Endodermal cell (in vitro differentiated cells): Measurements from ENCODE around the gene F13A1. TPM values are rescaled to one million over a fixed set of nuclear protein-coding genes. Genes with fewer than 3 reads are reported as not detected.

Source experiments
- DNase-seq: peaks from one replicate; pipeline ENCODE4 v3.0.0-alpha.2; 2017
- H3K27ac ChIP-seq: 2 replicates; pipeline ENCODE4 v1.5.1; 2013; ENCODE audit warnings: mild to moderate bottlenecking, low read depth, low read length, moderate library complexity
- H3K27me3 ChIP-seq: 2 replicates; pipeline ENCODE4 v1.6.1; 2013; ENCODE audit warnings: mild to moderate bottlenecking, low read length, moderate library complexity; ENCODE audit not compliant: insufficient read depth, control insufficient read depth, poor library complexity, severe bottlenecking
- H3K36me3 ChIP-seq: 2 replicates; pipeline ENCODE4 v1.7.0; 2013; ENCODE audit warnings: mild to moderate bottlenecking, low read length, moderate library complexity; ENCODE audit not compliant: control insufficient read depth, insufficient read depth
- H3K4me1 ChIP-seq: one replicate; pipeline ENCODE4 v1.7.0; 2013; ENCODE audit warnings: low read length; ENCODE audit not compliant: control insufficient read depth, insufficient read depth
- H3K4me3 ChIP-seq: 2 replicates; pipeline ENCODE4 v1.5.1; 2013; ENCODE audit warnings: mild to moderate bottlenecking, low read length, moderate library complexity
- H3K9ac ChIP-seq: 2 replicates; pipeline ENCODE4 v1.6.1; 2013; ENCODE audit warnings: mild to moderate bottlenecking, low read length, moderate library complexity; ENCODE audit not compliant: poor library complexity, severe bottlenecking; ENCODE audit errors: extremely low read depth
- H3K9me3 ChIP-seq: 2 replicates; pipeline ENCODE4 v1.6.1; 2013; ENCODE audit warnings: mild to moderate bottlenecking, low read length, moderate library complexity; ENCODE audit not compliant: control insufficient read depth
- H3K27ac Mint-ChIP-seq: 2 replicates; pipeline ENCODE4 v1.8.0; 2020; ENCODE audit warnings: mixed read lengths
- H3K27me3 Mint-ChIP-seq: 2 replicates; pipeline ENCODE4 v1.8.0; 2021; ENCODE audit warnings: mild to moderate bottlenecking, mixed read lengths; ENCODE audit not compliant: insufficient read depth
- H3K36me3 Mint-ChIP-seq: 2 replicates; pipeline ENCODE4 v1.8.0; 2020; ENCODE audit warnings: low read depth, mixed read lengths
- H3K4me1 Mint-ChIP-seq: 2 replicates; pipeline ENCODE4 v1.8.0; 2020; ENCODE audit warnings: mixed read lengths
- H3K4me3 Mint-ChIP-seq: 2 replicates; pipeline ENCODE4 v1.8.0; 2020; ENCODE audit warnings: mild to moderate bottlenecking, moderate library complexity, mixed read lengths
- H3K9me3 Mint-ChIP-seq: 2 replicates; pipeline ENCODE4 v1.8.0; 2020; ENCODE audit warnings: mild to moderate bottlenecking, mixed read lengths
- CTCF ChIP-seq: fragments of 200-600 bp; sonication (generic); conservative IDR thresholded peaks from 2 replicates; pipeline ENCODE4 v1.5.0; 2021; ENCODE audit warnings: antibody characterized with exemption, mild to moderate bottlenecking
- WGBS, 2 experiments: methylation state at CpG; one replicate each; pipeline versions ENCODE4 v1.1.5 to v1.1.7; 2013; ENCODE audit warnings: missing lambda C conversion rate in 2 of 2, mixed read lengths in 1 of 2; ENCODE audit not compliant: insufficient coverage in 1 of 2, insufficient read length in 1 of 2; 5-methylcytosine and 5-hydroxymethylcytosine counted together
- total RNA-seq, 2 donors: library from RNA; stranded (reverse); fragmentation: NEBNext Ultra II Directional in 1 of 2; extraction: Animal tissue kit (Norgen Biotek cat#: 25700) in 1 of 2; gene quantifications; 2 replicates in 1 of 2; 3 replicates in 1 of 2; pipeline ENCODE4 v1.2.1, GENCODE V29; 2021

The F13A1 gene
- total RNA-seq, 2 donors from 2014 or later, result 1.1 to 1.3 TPM

GRCh38 chr6:6346427-6347023 lies 26.1 kb upstream of the F13A1 start:
- no peaks in the 10 kb centered on the region for H3K36me3 ChIP-seq
- no peak overlapping the region for H3K27ac Mint-ChIP-seq
- no peaks in the 10 kb centered on the region for H3K27me3 ChIP-seq
- no peak for TF ChIP-seq CTCF
- 95 to 100% methylated on average over 1 to 3 of the region's 3 CpGs for WGBS, 2 experiments
- no peaks in the 10 kb centered on the region for H3K36me3 Mint-ChIP-seq
- H3K9ac ChIP-seq, result no peak overlapping the region
- H3K27ac ChIP-seq, result no peak overlapping the region
- H3K4me1 Mint-ChIP-seq, result no peaks in the 10 kb centered on the region
- no peaks in the 10 kb centered on the region for H3K9me3 Mint-ChIP-seq
- no peak overlapping the region for H3K4me3 Mint-ChIP-seq
- H3K4me1 ChIP-seq, result no peaks in the 10 kb centered on the region
- peaks cover 1% of the 10 kb centered on the region for H3K27me3 Mint-ChIP-seq
- H3K4me3 ChIP-seq, result no peak overlapping the region
- no peak for DNase-seq
- no peaks in the 10 kb centered on the region for H3K9me3 ChIP-seq

GRCh38 chr6:6333501-6333900 lies 13.0 kb upstream of the F13A1 start:
- H3K27ac ChIP-seq, result no peak overlapping the region
- no peaks in the 10 kb centered on the region for H3K27me3 ChIP-seq
- Mint-ChIP-seq H3K36me3 (no peaks in the 10 kb centered on the region), H3K27me3 (no peaks in the 10 kb centered on the region), H3K9me3 (no peaks in the 10 kb centered on the region), H3K27ac (no peak overlapping the region), H3K4me3 (no peak overlapping the region), H3K4me1 (no peaks in the 10 kb centered on the region)
- no peaks in the 10 kb centered on the region for H3K4me1 ChIP-seq
- TF ChIP-seq CTCF, result no peak
- no peak overlapping the region for H3K9ac ChIP-seq
- 80 to 96% methylated on average over 1 of the region's 1 CpG for WGBS, 2 experiments
- no peaks in the 10 kb centered on the region for H3K36me3 ChIP-seq
- H3K4me3 ChIP-seq, result no peak overlapping the region
- H3K9me3 ChIP-seq, result no peaks in the 10 kb centered on the region
- no peak for DNase-seq

GRCh38 chr6:6332811-6333244 lies 12.4 kb upstream of the F13A1 start:
- H3K27me3 Mint-ChIP-seq, result no peaks in the 10 kb centered on the region

More at GRCh38 chr6:6332811-6333244, 12.4 kb upstream of the F13A1 start:
- Histone ChIP-seq H3K36me3 (no peaks in the 10 kb centered on the region), H3K4me3 (no peak overlapping the region), H3K9me3 (no peaks in the 10 kb centered on the region), H3K4me1 (no peaks in the 10 kb centered on the region), H3K27me3 (no peaks in the 10 kb centered on the region), H3K9ac (no peak overlapping the region), H3K27ac (no peak overlapping the region)
- Mint-ChIP-seq H3K4me1 (no peaks in the 10 kb centered on the region), H3K36me3 (no peaks in the 10 kb centered on the region), H3K4me3 (no peak overlapping the region), H3K27ac (no peak overlapping the region), H3K9me3 (no peaks in the 10 kb centered on the region)
- TF ChIP-seq CTCF, result no peak
- no peak for DNase-seq
- 92 to 100% methylated on average over 2 to 3 of the region's 3 CpGs for WGBS, 2 experiments
